Measurements from ENCODE around the gene HSPA12B.

The HSPA12B gene

GRCh38 chr20:3777716-3778629 lies 45.5 kb downstream of the HSPA12B start:
- 2% methylated on average over 70 of the region's 70 CpGs for WGBS, 2 experiments
- Histone ChIP-seq H3K9me3 (ENCODE audit: control insufficient read depth, low read length) (no peaks in the 10 kb centered on the region), H3K4me3 (ENCODE audit: insufficient read depth, low read depth, low read length) (peak overlapping the region; percentile 32), H3K4me1 (ENCODE audit: control insufficient read depth, insufficient read depth, low read length) (no peaks in the 10 kb centered on the region), H3K36me3 (ENCODE audit: control insufficient read depth, insufficient read depth, low read length) (no peaks in the 10 kb centered on the region), H3K27ac (ENCODE audit: insufficient read depth, low read depth, low read length, poor library complexity, severe bottlenecking) (no peak overlapping the region), H3K27me3 (ENCODE audit: control insufficient read depth, insufficient read depth, low read length, poor library complexity, severe bottlenecking) (peaks cover 57% of the 10 kb centered on the region)

GRCh38 chr20:3778976-3779375 lies 46.5 kb downstream of the HSPA12B start:
- 83 to 84% methylated on average over 18 of the region's 18 CpGs for WGBS, 2 experiments
- Histone ChIP-seq H3K4me3 (ENCODE audit: insufficient read depth, low read depth, low read length) (no peak overlapping the region), H3K4me1 (ENCODE audit: control insufficient read depth, insufficient read depth, low read length) (no peaks in the 10 kb centered on the region), H3K27ac (ENCODE audit: insufficient read depth, low read depth, low read length, poor library complexity, severe bottlenecking) (no peak overlapping the region), H3K36me3 (ENCODE audit: control insufficient read depth, insufficient read depth, low read length) (no peaks in the 10 kb centered on the region), H3K27me3 (ENCODE audit: control insufficient read depth, insufficient read depth, low read length, poor library complexity, severe bottlenecking) (peaks cover 57% of the 10 kb centered on the region), H3K9me3 (ENCODE audit: control insufficient read depth, low read length) (no peaks in the 10 kb centered on the region)

- peaks cover 46% of the 10 kb centered on the region for H3K27me3 ChIP-seq (ENCODE audit: control insufficient read depth, insufficient read depth, low read length, poor library complexity, severe bottlenecking)
- peak within 1 kb of the TSS; percentile 18 for H3K4me3 ChIP-seq (ENCODE audit: insufficient read depth, low read depth, low read length)
- H3K9me3 ChIP-seq (ENCODE audit: control insufficient read depth, low read length) = no peaks in the 10 kb centered on the region
- H3K27ac ChIP-seq (ENCODE audit: insufficient read depth, low read depth, low read length, poor library complexity, severe bottlenecking) = no peak within 1 kb of the TSS
- WGBS, 2 experiments = 18% methylated on average over 28 of the region's 28 CpGs
- H3K36me3 ChIP-seq (ENCODE audit: control insufficient read depth, insufficient read depth, low read length) = no peaks in the 10 kb centered on the region
- peaks cover 8% of the 10 kb centered on the region for H3K4me1 ChIP-seq (ENCODE audit: control insufficient read depth, insufficient read depth, low read length)
Measured at GRCh38 chr20:3781153-3781910, 48.8 kb downstream of the HSPA12B start, which contains the start of gene SPEF1. TSS of gene SPEF1 (minus strand) at chr20:3781448. CDS start at chr20:3781287, 161 bp downstream.

GRCh38 chr20:3782597-3782996 lies 50.1 kb downstream of the HSPA12B start:
- no peaks in the 10 kb centered on the region for H3K36me3 ChIP-seq (ENCODE audit: control insufficient read depth, insufficient read depth, low read length)
- WGBS, 2 experiments = 90 to 92% methylated on average over 6 of the region's 6 CpGs
- H3K27ac ChIP-seq (ENCODE audit: insufficient read depth, low read depth, low read length, poor library complexity, severe bottlenecking) = no peak overlapping the region
- peaks cover 8% of the 10 kb centered on the region for H3K4me1 ChIP-seq (ENCODE audit: control insufficient read depth, insufficient read depth, low read length)
- peaks cover 41% of the 10 kb centered on the region for H3K27me3 ChIP-seq (ENCODE audit: control insufficient read depth, insufficient read depth, low read length, poor library complexity, severe bottlenecking)
- H3K4me3 ChIP-seq (ENCODE audit: insufficient read depth, low read depth, low read length) = no peak overlapping the region
- no peaks in the 10 kb centered on the region for H3K9me3 ChIP-seq (ENCODE audit: control insufficient read depth, low read length)

GRCh38 chr20:3783068-3783489 lies 50.6 kb downstream of the HSPA12B start:
- Histone ChIP-seq H3K9me3 (ENCODE audit: control insufficient read depth, low read length) (no peaks in the 10 kb centered on the region), H3K27me3 (ENCODE audit: control insufficient read depth, insufficient read depth, low read length, poor library complexity, severe bottlenecking) (peaks cover 41% of the 10 kb centered on the region), H3K4me3 (ENCODE audit: insufficient read depth, low read depth, low read length) (no peak overlapping the region), H3K27ac (ENCODE audit: insufficient read depth, low read depth, low read length, poor library complexity, severe bottlenecking) (no peak overlapping the region), H3K36me3 (ENCODE audit: control insufficient read depth, insufficient read depth, low read length) (no peaks in the 10 kb centered on the region), H3K4me1 (ENCODE audit: control insufficient read depth, insufficient read depth, low read length) (peaks cover 8% of the 10 kb centered on the region)
- 90% methylated on average over 2 of the region's 2 CpGs for WGBS, 2 experiments

- Histone ChIP-seq H3K27me3 (ENCODE audit: control insufficient read depth, insufficient read depth, low read length, poor library complexity, severe bottlenecking) (peaks cover 41% of the 10 kb centered on the region), H3K9me3 (ENCODE audit: control insufficient read depth, low read length) (no peaks in the 10 kb centered on the region), H3K4me1 (ENCODE audit: control insufficient read depth, insufficient read depth, low read length) (peaks cover 8% of the 10 kb centered on the region), H3K27ac (ENCODE audit: insufficient read depth, low read depth, low read length, poor library complexity, severe bottlenecking) (no peak overlapping the region), H3K4me3 (ENCODE audit: insufficient read depth, low read depth, low read length) (no peak overlapping the region), H3K36me3 (ENCODE audit: control insufficient read depth, insufficient read depth, low read length) (no peaks in the 10 kb centered on the region)
- WGBS, 2 experiments = 91% methylated on average over 10 of the region's 10 CpGs
Measured at GRCh38 chr20:3783511-3784195, 51.2 kb downstream of the HSPA12B start.

GRCh38 chr20:3784216-3784853 lies 51.9 kb downstream of the HSPA12B start:
- no peaks in the 10 kb centered on the region for H3K36me3 ChIP-seq (ENCODE audit: control insufficient read depth, insufficient read depth, low read length)
- WGBS, 2 experiments = 95 to 96% methylated on average over 17 of the region's 17 CpGs
- H3K27ac ChIP-seq (ENCODE audit: insufficient read depth, low read depth, low read length, poor library complexity, severe bottlenecking) = no peak overlapping the region
- no peaks in the 10 kb centered on the region for H3K9me3 ChIP-seq (ENCODE audit: control insufficient read depth, low read length)
- peaks cover 39% of the 10 kb centered on the region for H3K27me3 ChIP-seq (ENCODE audit: control insufficient read depth, insufficient read depth, low read length, poor library complexity, severe bottlenecking)
- no peak overlapping the region for H3K4me3 ChIP-seq (ENCODE audit: insufficient read depth, low read depth, low read length)
- H3K4me1 ChIP-seq (ENCODE audit: control insufficient read depth, insufficient read depth, low read length) = peaks cover 8% of the 10 kb centered on the region

GRCh38 chr20:3784863-3785239 lies 52.4 kb downstream of the HSPA12B start:
- Histone ChIP-seq H3K4me3 (ENCODE audit: insufficient read depth, low read depth, low read length) (no peak overlapping the region), H3K27ac (ENCODE audit: insufficient read depth, low read depth, low read length, poor library complexity, severe bottlenecking) (no peak overlapping the region)
- WGBS, 2 experiments = 94 to 96% methylated on average over 6 of the region's 6 CpGs

GRCh38 chr20:3785240-3786125 lies 53.0 kb downstream of the HSPA12B start:
- H3K27ac ChIP-seq (ENCODE audit: insufficient read depth, low read depth, low read length, poor library complexity, severe bottlenecking) = no peak overlapping the region
- WGBS, 2 experiments = 82% methylated on average over 79 of the region's 79 CpGs

More at GRCh38 chr20:3784863-3785239, 52.4 kb downstream of the HSPA12B start:
- H3K9me3 ChIP-seq (ENCODE audit: control insufficient read depth, low read length) = no peaks in the 10 kb centered on the region
- H3K36me3 ChIP-seq (ENCODE audit: control insufficient read depth, insufficient read depth, low read length) = no peaks in the 10 kb centered on the region
- H3K27me3 ChIP-seq (ENCODE audit: control insufficient read depth, insufficient read depth, low read length, poor library complexity, severe bottlenecking) = peaks cover 34% of the 10 kb centered on the region
- H3K4me1 ChIP-seq (ENCODE audit: control insufficient read depth, insufficient read depth, low read length) = peaks cover 8% of the 10 kb centered on the region

More at GRCh38 chr20:3785240-3786125, 53.0 kb downstream of the HSPA12B start:
- Histone ChIP-seq H3K4me3 (ENCODE audit: insufficient read depth, low read depth, low read length) (peak overlapping the region; percentile 58), H3K4me1 (ENCODE audit: control insufficient read depth, insufficient read depth, low read length) (peaks cover 8% of the 10 kb centered on the region), H3K36me3 (ENCODE audit: control insufficient read depth, insufficient read depth, low read length) (no peaks in the 10 kb centered on the region), H3K9me3 (ENCODE audit: control insufficient read depth, low read length) (no peaks in the 10 kb centered on the region), H3K27me3 (ENCODE audit: control insufficient read depth, insufficient read depth, low read length, poor library complexity, severe bottlenecking) (peaks cover 28% of the 10 kb centered on the region)
